IPS-18a (cell line): ENCODE measurements around the gene BMERB1.
"Not testable (repeated sequence)": the region's sequence is repeated elsewhere in the genome, so short reads cannot be mapped to it uniquely, and the experiment has no call there.

ENCODE experiments used
- H3K27ac ChIP-seq: one replicate; pipeline ENCODE4 v1.5.1; 2013; ENCODE audit warnings: low read length
- H3K27me3 ChIP-seq: one replicate; pipeline ENCODE4 v1.6.1; 2013; ENCODE audit warnings: mild to moderate bottlenecking, low read length; ENCODE audit not compliant: control insufficient read depth, insufficient read depth
- H3K36me3 ChIP-seq: one replicate; pipeline ENCODE4 v1.6.1; 2013; ENCODE audit warnings: low read depth, low read length; ENCODE audit not compliant: control insufficient read depth
- H3K4me1 ChIP-seq: one replicate; pipeline ENCODE4 v1.6.1; 2013; ENCODE audit warnings: low read depth, low read length; ENCODE audit not compliant: control insufficient read depth
- H3K4me3 ChIP-seq: one replicate; pipeline ENCODE4 v1.5.1; 2013; ENCODE audit warnings: low read length
- H3K9ac ChIP-seq: one replicate; pipeline ENCODE4 v1.6.1; 2013; ENCODE audit warnings: mild to moderate bottlenecking, low read length, moderate library complexity
- H3K9me3 ChIP-seq: one replicate; pipeline ENCODE4 v1.6.1; 2013; ENCODE audit warnings: low read depth, low read length; ENCODE audit not compliant: control insufficient read depth

The BMERB1 gene

GRCh38 chr16:15427648-15428239 is 6.6 kb upstream of the BMERB1 start:
- Histone ChIP-seq H3K4me3 (no peak overlapping the region), H3K9ac (no peak overlapping the region), H3K27ac (no peak overlapping the region), H3K27me3 (no peaks in the 10 kb centered on the region), H3K36me3 (no peaks in the 10 kb centered on the region), H3K9me3 (no peaks in the 10 kb centered on the region), H3K4me1 (no peaks in the 10 kb centered on the region)

GRCh38 chr16:15430884-15431283 is 3.5 kb upstream of the BMERB1 start:
- H3K4me3 ChIP-seq, H3K4me1 ChIP-seq, H3K9me3 ChIP-seq, H3K27ac ChIP-seq, H3K9ac ChIP-seq, H3K36me3 ChIP-seq: not testable (repeated sequence)
- peaks cover 14% of the 10 kb centered on the region for H3K27me3 ChIP-seq

- H3K36me3 ChIP-seq = no peaks in the 10 kb centered on the region
- H3K9me3 ChIP-seq = no peaks in the 10 kb centered on the region
- H3K4me3 ChIP-seq = peak overlapping the region; percentile 86
- H3K27ac ChIP-seq = no peak overlapping the region
- H3K9ac ChIP-seq = no peak overlapping the region
- H3K27me3 ChIP-seq = peaks cover 18% of the 10 kb centered on the region
- H3K4me1 ChIP-seq = peaks cover 8% of the 10 kb centered on the region
Observed at GRCh38 chr16:15434079-15434424, 336 bp upstream of the BMERB1 start.

GRCh38 chr16:15435216-15435864 is 952 bp downstream of the BMERB1 start:
- H3K9me3 ChIP-seq = no peaks in the 10 kb centered on the region
- H3K9ac ChIP-seq = peak overlapping the region; percentile 41
- peaks cover 8% of the 10 kb centered on the region for H3K4me1 ChIP-seq
- H3K36me3 ChIP-seq = no peaks in the 10 kb centered on the region
- H3K4me3 ChIP-seq = peak overlapping the region; percentile 86
- H3K27ac ChIP-seq = no peak overlapping the region
- peaks cover 18% of the 10 kb centered on the region for H3K27me3 ChIP-seq

GRCh38 chr16:15439102-15439501 is 4.7 kb downstream of the BMERB1 start:
- H3K27ac ChIP-seq = no peak overlapping the region
- H3K4me3 ChIP-seq = no peak overlapping the region
- no peaks in the 10 kb centered on the region for H3K9me3 ChIP-seq
- no peaks in the 10 kb centered on the region for H3K36me3 ChIP-seq
- H3K27me3 ChIP-seq = peaks cover 16% of the 10 kb centered on the region
- H3K9ac ChIP-seq = no peak overlapping the region
- peaks cover 8% of the 10 kb centered on the region for H3K4me1 ChIP-seq

- Histone ChIP-seq H3K4me1 (peaks cover 8% of the 10 kb centered on the region), H3K27ac (no peak overlapping the region), H3K9ac (no peak overlapping the region), H3K27me3 (peaks cover 16% of the 10 kb centered on the region), H3K4me3 (no peak overlapping the region), H3K36me3 (no peaks in the 10 kb centered on the region), H3K9me3 (no peaks in the 10 kb centered on the region)
Observed at GRCh38 chr16:15439521-15439920, 5.1 kb downstream of the BMERB1 start.

- Histone ChIP-seq H3K9ac (no peak overlapping the region), H3K4me1 (peaks cover under 1% of the 10 kb centered on the region), H3K4me3 (no peak overlapping the region), H3K27me3 (peaks cover 5% of the 10 kb centered on the region), H3K27ac (no peak overlapping the region), H3K9me3 (no peaks in the 10 kb centered on the region), H3K36me3 (no peaks in the 10 kb centered on the region)
Observed at GRCh38 chr16:15440852-15441251, 6.5 kb downstream of the BMERB1 start.

- H3K9ac ChIP-seq, H3K4me1 ChIP-seq, H3K27ac ChIP-seq, H3K27me3 ChIP-seq, H3K4me3 ChIP-seq, H3K9me3 ChIP-seq, H3K36me3 ChIP-seq: not testable (repeated sequence)
Observed at GRCh38 chr16:15442140-15442539, 7.8 kb downstream of the BMERB1 start.

- no peak overlapping the region for H3K4me3 ChIP-seq
- no peak overlapping the region for H3K27ac ChIP-seq
Observed at GRCh38 chr16:15443753-15444152, 9.4 kb downstream of the BMERB1 start.

GRCh38 chr16:15444264-15444663 is 9.9 kb downstream of the BMERB1 start:
- H3K27me3 ChIP-seq = no peaks in the 10 kb centered on the region
- no peak overlapping the region for H3K4me3 ChIP-seq
- no peaks in the 10 kb centered on the region for H3K9me3 ChIP-seq
- H3K4me1 ChIP-seq = no peaks in the 10 kb centered on the region
- no peaks in the 10 kb centered on the region for H3K36me3 ChIP-seq
- H3K27ac ChIP-seq = no peak overlapping the region
- H3K9ac ChIP-seq = no peak overlapping the region

More at GRCh38 chr16:15443753-15444152, 9.4 kb downstream of the BMERB1 start:
- Histone ChIP-seq H3K36me3 (no peaks in the 10 kb centered on the region), H3K27me3 (no peaks in the 10 kb centered on the region), H3K9ac (no peak overlapping the region), H3K4me1 (no peaks in the 10 kb centered on the region), H3K9me3 (no peaks in the 10 kb centered on the region)

- no peak overlapping the region for H3K27ac ChIP-seq
- H3K4me3 ChIP-seq = no peak overlapping the region
- no peaks in the 10 kb centered on the region for H3K27me3 ChIP-seq
- H3K4me1 ChIP-seq = no peaks in the 10 kb centered on the region
- no peaks in the 10 kb centered on the region for H3K9me3 ChIP-seq
- no peaks in the 10 kb centered on the region for H3K36me3 ChIP-seq
- no peak overlapping the region for H3K9ac ChIP-seq
Observed at GRCh38 chr16:15445450-15445849, 11.1 kb downstream of the BMERB1 start.

- no peak overlapping the region for H3K9ac ChIP-seq
- no peak overlapping the region for H3K4me3 ChIP-seq
- no peaks in the 10 kb centered on the region for H3K4me1 ChIP-seq
- H3K36me3 ChIP-seq = no peaks in the 10 kb centered on the region
- H3K27ac ChIP-seq = no peak overlapping the region
- no peaks in the 10 kb centered on the region for H3K9me3 ChIP-seq
- no peaks in the 10 kb centered on the region for H3K27me3 ChIP-seq
Observed at GRCh38 chr16:15446901-15447300, 12.5 kb downstream of the BMERB1 start.
